ENCODE measurements around the gene APP. TPM values are rescaled to one million over a fixed set of nuclear protein-coding genes. Genes with fewer than 3 reads are reported as not detected.

The APP gene
- total RNA-seq, 1 experiment from 2014 or later = 472 TPM

- CTCF ChIA-PET = interaction anchor here (1.2 to 1.4 kb wide), 2 partner anchors 10 to 224 kb away, joined by 3 to 5 read pairs; no protein-coding TSS in a partner anchor
- Mint-ChIP-seq H3K27me3 (ENCODE audit: insufficient read depth, unreplicated experiment) (no peaks in the 10 kb centered on the region), H3K36me3 (ENCODE audit: insufficient read depth, unreplicated experiment) (peaks cover 10% of the 10 kb centered on the region), H3K4me1 (ENCODE audit: insufficient read depth, unreplicated experiment) (peaks cover 37% of the 10 kb centered on the region), H3K4me3 (ENCODE audit: unreplicated experiment) (no peak overlapping the region), H3K9me3 (ENCODE audit: unreplicated experiment) (no peaks in the 10 kb centered on the region), H3K27ac (ENCODE audit: low read depth, unreplicated experiment) (no peak overlapping the region)
- POLR2A ChIA-PET = interaction anchor here (1.1 to 10.6 kb wide), 7 partner anchors 9 to 270 kb away, joined by 3 to 260 read pairs (median 6); partner anchors contain the start of gene APP
- TF ChIP-seq CTCF (IDR thresholded peaks at IDR 0.05; ENCODE audit: unreplicated experiment) = no peak
- DNase-seq (ENCODE audit: unreplicated experiment) = no peak
- intact Hi-C loops (cut with micrococcal nuclease) = no loop called here
- no TSS peak for BruUV-seq (replicated peaks)
Observed at GRCh38 chr21:26119906-26120305, 50.7 kb downstream of the APP start.

GRCh38 chr21:26118938-26119540 is 51.5 kb downstream of the APP start:
- no peak overlapping the region for H3K4me3 Mint-ChIP-seq (ENCODE audit: unreplicated experiment)
- CTCF ChIA-PET = interaction anchor here (0.5 to 1.4 kb wide), 3 partner anchors 224 to 652 kb away, joined by 3 to 5 read pairs (median 3); no protein-coding TSS in a partner anchor

GRCh38 chr21:26117972-26118367 is 52.6 kb downstream of the APP start:
- Mint-ChIP-seq H3K9me3 (ENCODE audit: unreplicated experiment) (no peaks in the 10 kb centered on the region), H3K4me3 (ENCODE audit: unreplicated experiment) (no peak overlapping the region), H3K36me3 (ENCODE audit: insufficient read depth, unreplicated experiment) (peaks cover 5% of the 10 kb centered on the region), H3K27ac (ENCODE audit: low read depth, unreplicated experiment) (no peak overlapping the region), H3K27me3 (ENCODE audit: insufficient read depth, unreplicated experiment) (no peaks in the 10 kb centered on the region), H3K4me1 (ENCODE audit: insufficient read depth, unreplicated experiment) (peaks cover 19% of the 10 kb centered on the region)
- DNase-seq (ENCODE audit: unreplicated experiment) = no peak
- ChIA-PET CTCF (no interaction called here), POLR2A (interaction anchor here (0.8 to 1.2 kb wide), 3 partner anchors 10 to 62 kb away, joined by 3 to 5 read pairs (median 5); no protein-coding TSS in a partner anchor)
- BruUV-seq (replicated peaks) = no TSS peak
- intact Hi-C loops (cut with micrococcal nuclease) = no loop called here
- TF ChIP-seq CTCF (IDR thresholded peaks at IDR 0.05; ENCODE audit: unreplicated experiment) = no peak

More at GRCh38 chr21:26118938-26119540, 51.5 kb downstream of the APP start:
- BruUV-seq (replicated peaks) = no TSS peak
- H3K27ac Mint-ChIP-seq (ENCODE audit: low read depth, unreplicated experiment) = no peak overlapping the region
- TF ChIP-seq CTCF (IDR thresholded peaks at IDR 0.05; ENCODE audit: unreplicated experiment) = no peak
- H3K9me3 Mint-ChIP-seq (ENCODE audit: unreplicated experiment) = no peaks in the 10 kb centered on the region
- POLR2A ChIA-PET = interaction anchor here (1.1 to 10.6 kb wide), 5 partner anchors 8 to 47 kb away, joined by 3 to 260 read pairs (median 7); partner anchors contain the start of gene APP
- intact Hi-C loops (cut with micrococcal nuclease) = no loop called here
- peaks cover 28% of the 10 kb centered on the region for H3K4me1 Mint-ChIP-seq (ENCODE audit: insufficient read depth, unreplicated experiment)
- DNase-seq (ENCODE audit: unreplicated experiment) = no peak
- no peaks in the 10 kb centered on the region for H3K27me3 Mint-ChIP-seq (ENCODE audit: insufficient read depth, unreplicated experiment)
- peaks cover 5% of the 10 kb centered on the region for H3K36me3 Mint-ChIP-seq (ENCODE audit: insufficient read depth, unreplicated experiment)

GRCh38 chr21:26117324-26117971 is 53.1 kb downstream of the APP start:
- no TSS peak for BruUV-seq (replicated peaks)
- intact Hi-C loops (cut with micrococcal nuclease) = no loop called here

More at GRCh38 chr21:26117324-26117971, 53.1 kb downstream of the APP start:
- DNase-seq (ENCODE audit: unreplicated experiment) = no peak
- H3K4me1 Mint-ChIP-seq (ENCODE audit: insufficient read depth, unreplicated experiment) = peaks cover 18% of the 10 kb centered on the region
- H3K9me3 Mint-ChIP-seq (ENCODE audit: unreplicated experiment) = no peaks in the 10 kb centered on the region
- H3K27me3 Mint-ChIP-seq (ENCODE audit: insufficient read depth, unreplicated experiment) = no peaks in the 10 kb centered on the region
- H3K4me3 Mint-ChIP-seq (ENCODE audit: unreplicated experiment) = no peak overlapping the region
- peaks cover 5% of the 10 kb centered on the region for H3K36me3 Mint-ChIP-seq (ENCODE audit: insufficient read depth, unreplicated experiment)
- ChIA-PET POLR2A (interaction anchor here (0.8 to 1.3 kb wide), 5 partner anchors 10 to 61 kb away, joined by 3 to 5 read pairs (median 4); no protein-coding TSS in a partner anchor), CTCF (interaction anchor here (0.6 to 0.7 kb wide), 2 partner anchors 109 to 727 kb away, joined by 3 to 4 read pairs; no protein-coding TSS in a partner anchor)
- H3K27ac Mint-ChIP-seq (ENCODE audit: low read depth, unreplicated experiment) = no peak overlapping the region
- TF ChIP-seq CTCF (IDR thresholded peaks at IDR 0.05; ENCODE audit: unreplicated experiment) = no peak
